Central memory CD8-positive, alpha-beta T cell (primary cell): ENCODE results near the gene VAV2.
"Not testable (repeated sequence)": the region's sequence is repeated elsewhere in the genome, so short reads cannot be mapped to it uniquely, and the experiment has no call there.

ENCODE experiments used
- ATAC-seq: fragments of 150-1000 bp; cut with Tn5 transposase; replicated peaks from 2 replicates; pipeline ENCODE4 v1.10.0; 2022; ENCODE audit warnings: mild to moderate bottlenecking, moderate FRiP score, moderate number of reproducible peaks; ENCODE audit not compliant: poor library complexity, severe bottlenecking; ENCODE audit errors: extremely low read depth
- DNase-seq, 2 donors: peaks; one replicate each; pipeline ENCODE4 v3.0.0; 2021; ENCODE audit warnings: low spot score in 2 of 2
- H3K27ac Mint-ChIP-seq: one replicate; pipeline ENCODE4 v1.8.0; 2022; ENCODE audit warnings: low read depth, mild to moderate bottlenecking, moderate library complexity, mixed read lengths
- H3K27me3 Mint-ChIP-seq: one replicate; pipeline ENCODE4 v1.8.0; 2022; ENCODE audit warnings: mixed read lengths
- H3K36me3 Mint-ChIP-seq: one replicate; pipeline ENCODE4 v1.8.0; 2022; ENCODE audit warnings: mild to moderate bottlenecking, moderate library complexity, mixed read lengths; ENCODE audit not compliant: insufficient read depth
- H3K4me1 Mint-ChIP-seq: one replicate; pipeline ENCODE4 v1.8.0; 2022; ENCODE audit warnings: mixed read lengths
- H3K4me3 Mint-ChIP-seq: one replicate; pipeline ENCODE4 v1.8.0; 2022; ENCODE audit warnings: mild to moderate bottlenecking, moderate library complexity, mixed read lengths
- H3K9me3 Mint-ChIP-seq: one replicate; pipeline ENCODE4 v1.8.0; 2022; ENCODE audit warnings: mixed read lengths

The VAV2 gene

GRCh38 chr9:133961226-133962165 is 30.6 kb downstream of the VAV2 start:
- no peak overlapping the region for H3K27ac Mint-ChIP-seq
- peaks cover 32% of the 10 kb centered on the region for H3K27me3 Mint-ChIP-seq
- H3K36me3 Mint-ChIP-seq: peaks cover 1% of the 10 kb centered on the region
- peaks cover 10% of the 10 kb centered on the region for H3K9me3 Mint-ChIP-seq
- DNase-seq (no peak), ATAC-seq (no peak)
- H3K4me3 Mint-ChIP-seq: no peak overlapping the region
- peaks cover under 1% of the 10 kb centered on the region for H3K4me1 Mint-ChIP-seq

- H3K27ac Mint-ChIP-seq: no peak overlapping the region
- no peak for DNase-seq
- H3K9me3 Mint-ChIP-seq: peaks cover 10% of the 10 kb centered on the region
- ATAC-seq: no peak
- H3K4me3 Mint-ChIP-seq: no peak overlapping the region
- peaks cover 1% of the 10 kb centered on the region for H3K36me3 Mint-ChIP-seq
- H3K4me1 Mint-ChIP-seq: peaks cover 4% of the 10 kb centered on the region
- H3K27me3 Mint-ChIP-seq: peaks cover 32% of the 10 kb centered on the region
These were observed 31.5 kb downstream of the VAV2 start for GRCh38 chr9:133960568-133961129.

- Mint-ChIP-seq H3K27ac (no peak overlapping the region), H3K4me3 (no peak overlapping the region), H3K9me3 (peaks cover 10% of the 10 kb centered on the region), H3K27me3 (peaks cover 32% of the 10 kb centered on the region), H3K36me3 (peaks cover 1% of the 10 kb centered on the region), H3K4me1 (peaks cover 4% of the 10 kb centered on the region)
- ATAC-seq (no peak), DNase-seq (no peak)
These were observed 32.1 kb downstream of the VAV2 start for GRCh38 chr9:133959966-133960567.

GRCh38 chr9:133959171-133959570 is 33.0 kb downstream of the VAV2 start:
- ATAC-seq: no peak
- no peak overlapping the region for H3K27ac Mint-ChIP-seq
- peaks cover 1% of the 10 kb centered on the region for H3K36me3 Mint-ChIP-seq
- H3K9me3 Mint-ChIP-seq: peaks cover 4% of the 10 kb centered on the region
- peaks cover 32% of the 10 kb centered on the region for H3K27me3 Mint-ChIP-seq
- no peak for DNase-seq
- no peak overlapping the region for H3K4me3 Mint-ChIP-seq
- H3K4me1 Mint-ChIP-seq: peaks cover 12% of the 10 kb centered on the region

GRCh38 chr9:133958756-133959155 is 33.4 kb downstream of the VAV2 start:
- Mint-ChIP-seq H3K27me3 (peaks cover 32% of the 10 kb centered on the region), H3K27ac (no peak overlapping the region), H3K9me3 (peaks cover 4% of the 10 kb centered on the region), H3K4me1 (peaks cover 15% of the 10 kb centered on the region), H3K36me3 (peaks cover 1% of the 10 kb centered on the region), H3K4me3 (no peak overlapping the region)
- ATAC-seq: no peak
- no peak for DNase-seq

- H3K4me1 Mint-ChIP-seq: peaks cover 15% of the 10 kb centered on the region
- peaks cover 27% of the 10 kb centered on the region for H3K27me3 Mint-ChIP-seq
- DNase-seq, H3K9me3 Mint-ChIP-seq, H3K27ac Mint-ChIP-seq, H3K36me3 Mint-ChIP-seq, ATAC-seq, H3K4me3 Mint-ChIP-seq: not testable (repeated sequence)
These were observed 34.4 kb downstream of the VAV2 start for GRCh38 chr9:133957772-133958171.

GRCh38 chr9:133957328-133957727 is 34.8 kb downstream of the VAV2 start:
- Mint-ChIP-seq H3K4me3 (no peak overlapping the region), H3K4me1 (peaks cover 15% of the 10 kb centered on the region), H3K27me3 (peaks cover 26% of the 10 kb centered on the region), H3K36me3 (peaks cover 1% of the 10 kb centered on the region), H3K9me3 (no peaks in the 10 kb centered on the region), H3K27ac (no peak overlapping the region)
- no peak for ATAC-seq
- no peak for DNase-seq

- no peak overlapping the region for H3K27ac Mint-ChIP-seq
- DNase-seq (no peak), ATAC-seq (no peak)
- peaks cover 15% of the 10 kb centered on the region for H3K4me1 Mint-ChIP-seq
- peaks cover 1% of the 10 kb centered on the region for H3K36me3 Mint-ChIP-seq
- peaks cover 26% of the 10 kb centered on the region for H3K27me3 Mint-ChIP-seq
- peak overlapping the region; percentile 62 for H3K4me3 Mint-ChIP-seq
- no peaks in the 10 kb centered on the region for H3K9me3 Mint-ChIP-seq
These were observed 35.5 kb downstream of the VAV2 start for GRCh38 chr9:133956520-133957076.

GRCh38 chr9:133955821-133956411 is 36.2 kb downstream of the VAV2 start:
- Mint-ChIP-seq H3K4me3 (peak overlapping the region; percentile 62), H3K4me1 (peaks cover 15% of the 10 kb centered on the region), H3K27me3 (peaks cover 25% of the 10 kb centered on the region), H3K27ac (no peak overlapping the region), H3K36me3 (peaks cover 1% of the 10 kb centered on the region), H3K9me3 (no peaks in the 10 kb centered on the region)
- ATAC-seq (no peak), DNase-seq (no peak)

- H3K27me3 Mint-ChIP-seq: peaks cover 17% of the 10 kb centered on the region
- DNase-seq (no peak), ATAC-seq (no peak)
- no peak overlapping the region for H3K27ac Mint-ChIP-seq
- H3K36me3 Mint-ChIP-seq: no peaks in the 10 kb centered on the region
- H3K4me1 Mint-ChIP-seq: peaks cover 15% of the 10 kb centered on the region
- H3K9me3 Mint-ChIP-seq: no peaks in the 10 kb centered on the region
- H3K4me3 Mint-ChIP-seq: peak overlapping the region; percentile 49
These were observed 37.1 kb downstream of the VAV2 start for GRCh38 chr9:133954862-133955529.

- H3K4me3 Mint-ChIP-seq: peak overlapping the region; percentile 49
- ATAC-seq (no peak), DNase-seq (no peak)
- H3K4me1 Mint-ChIP-seq: peaks cover 15% of the 10 kb centered on the region
- H3K9me3 Mint-ChIP-seq: no peaks in the 10 kb centered on the region
- H3K36me3 Mint-ChIP-seq: no peaks in the 10 kb centered on the region
- no peak overlapping the region for H3K27ac Mint-ChIP-seq
- peaks cover 10% of the 10 kb centered on the region for H3K27me3 Mint-ChIP-seq
These were observed 38.0 kb downstream of the VAV2 start for GRCh38 chr9:133953976-133954709.
